ENCODE data around the gene PLS1. TPM values are rescaled to one million over a fixed set of nuclear protein-coding genes. Genes with fewer than 3 reads are reported as not detected.

Gene PLS1
- total RNA-seq, 1 experiment from 2014 or later: 17.1 TPM

Other genes starting within 250 kb of the PLS1 start
- 19.0 and 28.3 TPM in 2 replicates for gene XRN1, start 148.4 kb upstream of the PLS1 start, total RNA-seq (2014; rRNA removed; shearing (Covaris generic))
- gene ATR, start 17.7 kb upstream of the PLS1 start, total RNA-seq (2014; rRNA removed; shearing (Covaris generic)): 28.7 and 38.4 TPM in 2 replicates
- gene TRPC1, start 127.6 kb downstream of the PLS1 start, total RNA-seq (2014; rRNA removed; shearing (Covaris generic)): 23.9 and 25.2 TPM in 2 replicates

Data from M059J (cell line).